CD14-positive monocyte (primary cell): ENCODE results near the gene CST11. TPM values are rescaled to one million over a fixed set of nuclear protein-coding genes. Genes with fewer than 3 reads are reported as not detected.

ENCODE experiments used
- DNase-seq, 3 donors: peaks; one replicate each; pipeline ENCODE4 v3.0.0-alpha.2; 2011 to 2022
- H2AFZ ChIP-seq: 2 replicates; pipeline ENCODE4 v1.6.0; 2012; ENCODE audit warnings: mild to moderate bottlenecking, low read depth, low read length, inconsistent platforms; ENCODE audit not compliant: insufficient read depth, poor library complexity, severe bottlenecking
- H3K27ac ChIP-seq, 2 donors: 1 replicate in 1 of 2; 2 replicates in 1 of 2; pipeline ENCODE4 v1.5.1; 2012 to 2013; ENCODE audit warnings: low read length in 2 of 2, control low read depth in 1 of 2, inconsistent platforms in 1 of 2, low read depth in 1 of 2, mild to moderate bottlenecking in 1 of 2
- H3K27me3 ChIP-seq, 2 donors: one replicate each; pipeline versions ENCODE4 v1.6.0 to v1.6.1; 2011 to 2013; ENCODE audit warnings: low read length in 2 of 2; ENCODE audit not compliant: control insufficient read depth in 2 of 2, insufficient read depth in 2 of 2
- H3K36me3 ChIP-seq, 2 donors: replicated peaks in 1 of 2; 1 replicate in 1 of 2; 2 replicates in 1 of 2; pipeline versions ENCODE4 v1.5.1 to v1.6.1; 2012 to 2013; ENCODE audit warnings: low read length in 2 of 2, control low read depth in 1 of 2, inconsistent platforms in 1 of 2, mild to moderate bottlenecking in 1 of 2; ENCODE audit not compliant: insufficient read depth in 2 of 2, control insufficient read depth in 1 of 2
- H3K4me1 ChIP-seq, 2 donors: 1 replicate in 1 of 2; 2 replicates in 1 of 2; pipeline versions ENCODE4 v1.5.1 to v1.6.1; 2012 to 2013; ENCODE audit warnings: low read length in 2 of 2, control low read depth in 1 of 2, inconsistent platforms in 1 of 2, mild to moderate bottlenecking in 1 of 2, moderate library complexity in 1 of 2; ENCODE audit not compliant: insufficient read depth in 2 of 2, control insufficient read depth in 1 of 2
- H3K4me2 ChIP-seq: replicated peaks from 2 replicates; pipeline ENCODE3; 2012; ENCODE audit warnings: low read length, moderate library complexity, mild to moderate bottlenecking; ENCODE audit not compliant: poor library complexity, severe bottlenecking; ENCODE audit errors: extremely low read depth
- H3K4me3 ChIP-seq, 3 experiments: fragments of 200-600 bp in 1 of 3; sonication (generic) in 1 of 3; replicated peaks in 1 of 3; 1 replicate in 2 of 3; 2 replicates in 1 of 3; pipeline ENCODE4 v1.5.1; 2011 to 2013; ENCODE audit warnings: low read length in 3 of 3, mild to moderate bottlenecking in 3 of 3, control low read depth in 2 of 3, low read depth in 2 of 3, inconsistent platforms in 1 of 3, moderate library complexity in 1 of 3
- H3K79me2 ChIP-seq: 2 replicates; pipeline ENCODE4 v1.6.0; 2012; ENCODE audit warnings: mild to moderate bottlenecking, control low read depth, inconsistent platforms, low read length, moderate library complexity; ENCODE audit not compliant: insufficient read depth
- H3K9ac ChIP-seq: 2 replicates; pipeline ENCODE4 v1.6.0; 2017; ENCODE audit warnings: low read length, mild to moderate bottlenecking; ENCODE audit not compliant: insufficient read depth, poor library complexity, severe bottlenecking
- H3K9me3 ChIP-seq, 2 donors: replicated peaks in 1 of 2; 1 replicate in 1 of 2; 2 replicates in 1 of 2; pipeline versions ENCODE4 v1.5.1 to v1.6.1; 2012 to 2013; ENCODE audit warnings: low read length in 2 of 2, control low read depth in 1 of 2; ENCODE audit not compliant: control insufficient read depth in 1 of 2, insufficient read depth in 1 of 2
- H4K20me1 ChIP-seq: 2 replicates; pipeline ENCODE4 v1.6.0; 2012; ENCODE audit warnings: mild to moderate bottlenecking, low read length, control low read depth, moderate library complexity; ENCODE audit not compliant: insufficient read depth
- H3K27ac Mint-ChIP-seq, 7 donors: one replicate each; pipeline ENCODE4 v1.8.0; 2020; ENCODE audit warnings: mild to moderate bottlenecking in 7 of 7, mixed read lengths in 7 of 7, moderate library complexity in 6 of 7, inconsistent platforms in 2 of 7
- H3K27me3 Mint-ChIP-seq, 3 donors: one replicate each; pipeline ENCODE4 v1.8.0; 2021 to 2022; ENCODE audit warnings: low read depth in 3 of 3, mild to moderate bottlenecking in 3 of 3, mixed read lengths in 3 of 3, moderate library complexity in 3 of 3, inconsistent platforms in 1 of 3
- H3K36me3 Mint-ChIP-seq, 2 donors: one replicate each; pipeline ENCODE4 v1.8.0; 2020; ENCODE audit warnings: mixed read lengths in 2 of 2, inconsistent platforms in 1 of 2, mild to moderate bottlenecking in 1 of 2
- H3K4me1 Mint-ChIP-seq: one replicate; pipeline ENCODE4 v1.8.0; 2020; ENCODE audit warnings: mild to moderate bottlenecking, mixed read lengths
- H3K4me3 Mint-ChIP-seq, 2 donors: one replicate each; pipeline ENCODE4 v1.8.0; 2020; ENCODE audit warnings: mild to moderate bottlenecking in 2 of 2, mixed read lengths in 2 of 2, moderate library complexity in 1 of 2
- H3K9me3 Mint-ChIP-seq, 7 donors: one replicate each; pipeline ENCODE4 v1.8.0; 2020 to 2022; ENCODE audit warnings: mixed read lengths in 7 of 7, mild to moderate bottlenecking in 6 of 7, moderate library complexity in 6 of 7, inconsistent platforms in 2 of 7
- CTCF ChIP-seq: fragments of 200-600 bp; IDR thresholded peaks from one replicate; pipeline ENCODE4 v1.8.0; 2022; ENCODE audit warnings: antibody characterized with exemption, mild to moderate bottlenecking
- WGBS: methylation state at CpG from one replicate; pipeline ENCODE4 v1.1.5; 2013; ENCODE audit warnings: missing lambda C conversion rate; ENCODE audit not compliant: insufficient coverage; 5-methylcytosine and 5-hydroxymethylcytosine counted together
- intact Hi-C, 2 donors: fragments of 100-400 bp; cut with micrococcal nuclease; formaldehyde crosslinking; loops; one replicate each; pipeline versions ENCODE4 v1.15.0 to v1.15.1; 2023
- polyA plus RNA-seq, 3 donors: library from polyadenylated mRNA; depleted of rRNA in 1 of 3; unstranded in 2 of 3; stranded (reverse) in 1 of 3; fragments of 300-500 nt in 2 of 3; fragments of >200 nt in 1 of 3; fragmentation: Illumina TruSeq in 2 of 3; gene quantifications; 1 replicate in 2 of 3; 2 replicates in 1 of 3; pipeline ENCODE4 v1.2.3, GENCODE V29; 2012 to 2021

The CST11 gene
- polyA plus RNA-seq, 3 donors, result not detected

- H3K9me3 ChIP-seq, result no peaks in the 10 kb centered on the region
- Mint-ChIP-seq H3K27ac (no peak overlapping the region), H3K9me3 (no peaks in the 10 kb centered on the region), H3K36me3 (peaks cover 4 to 10% of the 10 kb centered on the region in 2 donors), H3K4me1 (peaks cover 27% of the 10 kb centered on the region), H3K27me3 (no peaks in the 10 kb centered on the region), H3K4me3 (no peak overlapping the region)
- H3K36me3 ChIP-seq, result peaks cover 0 to 3% of the 10 kb centered on the region in 2 donors
- intact Hi-C loops, result loop anchor here in 1 of 2 donors (5.0 kb wide), 1 partner anchor 38 kb away; no protein-coding TSS in a partner anchor
- H3K4me1 ChIP-seq, result peaks cover 7% of the 10 kb centered on the region in 2 donors
- no peaks in the 10 kb centered on the region for H3K27me3 ChIP-seq
- no CpG with 5 or more reads among the region's 5 CpGs for WGBS
- DNase-seq, result no peak
- no peak overlapping the region for H3K4me2 ChIP-seq
- peaks cover 95% of the 10 kb centered on the region for H3K79me2 ChIP-seq
- no peak overlapping the region for H2AFZ ChIP-seq
- no peak overlapping the region for H3K4me3 ChIP-seq
- no peak overlapping the region for H3K27ac ChIP-seq
- TF ChIP-seq CTCF, result no peak
- H4K20me1 ChIP-seq, result peaks cover 35% of the 10 kb centered on the region
- no peak overlapping the region for H3K9ac ChIP-seq
These were observed 37.1 kb downstream of the CST11 start for GRCh38 chr20:23415555-23415954.

GRCh38 chr20:23414526-23415188 is 38.0 kb downstream of the CST11 start:
- Histone ChIP-seq H3K9ac (no peak overlapping the region), H3K4me1 (peaks cover 5% of the 10 kb centered on the region in 2 donors), H3K36me3 (peaks cover 0 to 3% of the 10 kb centered on the region in 2 donors), H3K4me3 (no peak overlapping the region), H2AFZ (no peak overlapping the region), H3K4me2 (no peak overlapping the region), H3K9me3 (no peaks in the 10 kb centered on the region), H3K79me2 (peaks cover 96% of the 10 kb centered on the region), H3K27me3 (no peaks in the 10 kb centered on the region), H3K27ac (no peak overlapping the region), H4K20me1 (peaks cover 43% of the 10 kb centered on the region)
- DNase-seq, result no peak
- H3K4me3 Mint-ChIP-seq, result no peak overlapping the region
- H3K4me1 Mint-ChIP-seq, result peaks cover 24% of the 10 kb centered on the region
- no peaks in the 10 kb centered on the region for H3K9me3 Mint-ChIP-seq
- peak overlapping the region in 1 of 7 donors; percentile 41 for H3K27ac Mint-ChIP-seq
- WGBS, result no CpG with 5 or more reads among the region's 1 CpG
- TF ChIP-seq CTCF, result no peak
- intact Hi-C loops, result loop anchor here in 1 of 2 donors (5.0 kb wide), 1 partner anchor 37 kb away; no protein-coding TSS in a partner anchor
- H3K27me3 Mint-ChIP-seq, result no peaks in the 10 kb centered on the region
- H3K36me3 Mint-ChIP-seq, result peaks cover 4 to 10% of the 10 kb centered on the region in 2 donors
